Smooth muscle cell of the umbilical artery (primary cell): ENCODE measurements around the gene CP. TPM values are rescaled to one million over a fixed set of nuclear protein-coding genes. Genes with fewer than 3 reads are reported as not detected.

Experiments
- total RNA-seq: library from RNA; depleted of rRNA; stranded (reverse); fragments of >200 nt; gene quantifications from 2 replicates; pipeline ENCODE4 v1.2.3, GENCODE V29; 2014

The CP gene
- not detected in 2 replicates for total RNA-seq

DNA sequence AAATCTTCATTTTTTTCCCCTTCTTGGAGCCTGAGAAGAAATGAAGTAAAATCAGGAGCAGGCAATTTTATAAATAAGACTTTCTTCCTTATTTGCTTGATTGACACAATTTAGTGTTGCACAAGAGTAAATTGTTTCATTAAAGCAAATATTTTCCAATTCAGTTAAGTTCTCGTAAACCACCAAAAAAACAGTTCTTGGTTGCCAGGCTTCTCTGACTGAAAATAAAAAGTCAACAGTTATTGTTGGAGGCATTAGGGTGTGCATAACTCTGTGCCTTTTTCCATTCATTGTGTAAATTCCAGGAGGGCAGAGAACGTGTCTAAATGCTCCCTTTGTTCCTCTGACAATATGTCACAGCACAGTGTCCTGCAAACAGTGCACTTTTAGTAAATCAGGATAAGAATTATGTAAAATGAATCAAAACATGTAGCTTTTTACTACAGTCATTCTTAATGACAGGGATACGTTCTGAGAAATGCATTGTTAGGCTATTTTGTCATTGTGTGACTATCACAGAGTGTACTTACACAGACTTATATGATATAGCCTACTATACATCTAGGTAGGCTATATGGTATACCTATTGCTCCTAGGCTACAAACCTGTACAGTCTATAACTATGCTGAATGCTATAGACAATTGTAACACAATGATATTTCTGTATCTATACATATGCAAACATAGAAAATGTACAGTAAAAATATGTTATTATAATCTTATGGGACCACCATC lies at the start of gene CP:
Gene CP, minus strand, starts transcription at position 47 of the 735 bp plus-strand sequence. Its CDS starts 37 bp downstream, at position 10.

DNA sequence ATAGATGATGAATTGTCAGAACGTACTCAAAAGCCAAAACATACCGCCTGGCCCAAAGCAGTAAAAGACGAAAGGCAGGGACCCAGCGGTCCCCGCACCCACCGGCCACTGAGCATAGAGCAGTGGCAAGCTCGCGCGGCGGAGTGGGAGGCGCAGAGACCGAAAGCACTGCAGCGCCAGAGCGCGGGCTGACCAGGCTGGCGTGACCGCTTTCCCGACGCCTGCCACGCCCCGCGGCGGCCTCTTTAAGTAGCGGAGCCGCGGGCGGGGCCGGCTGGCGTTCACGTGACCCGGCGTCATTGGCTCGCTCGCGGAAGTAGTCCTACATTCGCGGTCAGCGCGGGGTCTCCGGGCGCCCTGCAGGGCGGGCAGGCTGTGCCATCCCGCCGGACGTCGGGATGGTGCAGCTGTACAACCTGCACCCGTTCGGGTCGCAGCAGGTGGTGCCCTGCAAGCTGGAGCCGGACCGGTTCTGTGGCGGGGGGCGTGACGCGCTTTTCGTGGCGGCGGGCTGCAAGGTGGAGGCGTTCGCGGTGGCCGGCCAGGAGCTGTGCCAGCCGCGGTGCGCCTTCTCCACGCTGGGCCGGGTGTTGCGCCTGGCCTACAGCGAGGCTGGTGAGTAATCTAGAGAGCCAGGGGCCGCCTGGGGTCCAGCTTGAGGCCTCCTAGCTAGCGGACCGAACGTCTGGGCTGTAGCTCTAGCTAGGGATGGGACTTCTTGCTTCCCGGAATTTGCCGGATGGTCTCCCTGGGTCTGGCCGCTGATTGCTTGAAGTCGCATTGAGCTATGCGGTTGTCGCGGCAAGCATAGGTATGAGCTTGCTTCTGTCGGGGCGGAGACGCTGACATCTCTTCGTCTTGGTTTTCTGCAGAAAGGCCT lies 92.1 kb downstream of the CP start, which contains the start of gene HPS3:
Gene HPS3, plus strand, starts transcription at position 313 of the 880 bp plus-strand sequence. Its CDS starts 86 bp downstream, at position 399.

Other genes with a start within 250 kb of the CP start
- 38.3 and 39.7 TPM in 2 replicates for gene GYG1, start 230.3 kb downstream of the CP start, total RNA-seq
- gene HLTF, start 135.3 kb downstream of the CP start, total RNA-seq = 63.8 and 72.8 TPM in 2 replicates
- 45.1 and 46.4 TPM in 2 replicates for gene HPS3, start 92.2 kb downstream of the CP start, total RNA-seq
- gene TM4SF18, start 111.8 kb upstream of the CP start, total RNA-seq = under 0.01 and 0.46 TPM in 2 replicates
- 17.5 and 59.2 TPM in 2 replicates for gene TM4SF1, start 155.8 kb upstream of the CP start, total RNA-seq